ENCODE measurements around the gene MUCL3.

MUCL3 gene

DNA sequence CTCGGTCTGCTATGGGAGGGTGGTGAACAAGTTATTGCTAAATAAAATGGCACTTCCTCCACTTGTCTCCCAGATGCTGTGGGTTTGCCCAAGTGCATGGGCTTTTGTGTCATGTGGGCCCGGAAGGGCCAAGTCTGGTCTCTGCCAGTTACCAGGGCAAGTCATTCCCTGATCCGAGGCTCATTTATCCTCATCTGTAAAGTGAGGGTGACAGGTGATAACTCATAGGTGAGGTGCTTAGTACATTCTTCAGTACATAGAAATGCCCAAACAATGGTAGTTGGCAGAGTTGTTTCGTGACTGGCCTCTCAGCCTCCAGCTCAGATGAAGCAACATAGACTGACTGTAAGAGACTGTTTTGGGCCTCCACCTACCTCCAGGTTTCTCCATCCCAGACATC is 2.0 kb upstream of the MUCL3 start:
- TF ChIP-seq, protein P1, sequence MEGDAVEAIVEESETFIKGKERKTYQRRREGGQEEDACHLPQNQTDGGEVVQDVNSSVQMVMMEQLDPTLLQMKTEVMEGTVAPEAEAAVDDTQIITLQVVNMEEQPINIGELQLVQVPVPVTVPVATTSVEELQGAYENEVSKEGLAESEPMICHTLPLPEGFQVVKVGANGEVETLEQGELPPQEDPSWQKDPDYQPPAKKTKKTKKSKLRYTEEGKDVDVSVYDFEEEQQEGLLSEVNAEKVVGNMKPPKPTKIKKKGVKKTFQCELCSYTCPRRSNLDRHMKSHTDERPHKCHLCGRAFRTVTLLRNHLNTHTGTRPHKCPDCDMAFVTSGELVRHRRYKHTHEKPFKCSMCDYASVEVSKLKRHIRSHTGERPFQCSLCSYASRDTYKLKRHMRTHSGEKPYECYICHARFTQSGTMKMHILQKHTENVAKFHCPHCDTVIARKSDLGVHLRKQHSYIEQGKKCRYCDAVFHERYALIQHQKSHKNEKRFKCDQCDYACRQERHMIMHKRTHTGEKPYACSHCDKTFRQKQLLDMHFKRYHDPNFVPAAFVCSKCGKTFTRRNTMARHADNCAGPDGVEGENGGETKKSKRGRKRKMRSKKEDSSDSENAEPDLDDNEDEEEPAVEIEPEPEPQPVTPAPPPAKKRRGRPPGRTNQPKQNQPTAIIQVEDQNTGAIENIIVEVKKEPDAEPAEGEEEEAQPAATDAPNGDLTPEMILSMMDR (conservative IDR thresholded peaks at IDR 0.05), result no peak
- TF ChIP-seq ZFX (IDR thresholded peaks at IDR 0.05), result no peak

DNA sequence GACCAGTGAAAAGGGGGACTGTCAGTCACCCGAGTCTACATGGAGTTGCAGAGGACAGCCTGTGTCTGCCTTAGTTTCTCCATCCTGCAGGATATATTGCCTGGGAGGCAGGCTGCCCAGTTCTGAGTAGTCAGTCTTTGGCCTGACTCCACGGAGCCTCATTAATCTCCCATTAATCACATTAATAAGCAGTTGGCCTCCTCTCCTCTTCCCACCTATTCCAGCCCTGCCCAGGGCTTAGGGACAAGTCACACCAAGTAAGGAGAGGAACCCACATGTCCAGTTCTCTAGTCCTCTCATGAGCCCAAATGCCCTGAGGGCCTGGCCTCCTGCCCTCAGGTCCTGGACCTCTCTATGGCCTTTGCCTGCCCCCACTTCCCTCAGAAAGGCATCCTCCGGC is 1.3 kb upstream of the MUCL3 start:
- no peak overlapping the region for H3K27ac ChIP-seq
- no peak for TF ChIP-seq ZFX (IDR thresholded peaks at IDR 0.05)
- TF ChIP-seq, protein P1 (conservative IDR thresholded peaks at IDR 0.05), result no peak

More for the DNA sequence above, 2.0 kb upstream of the MUCL3 start:
- H3K27ac ChIP-seq, result no peak overlapping the region

DNA sequence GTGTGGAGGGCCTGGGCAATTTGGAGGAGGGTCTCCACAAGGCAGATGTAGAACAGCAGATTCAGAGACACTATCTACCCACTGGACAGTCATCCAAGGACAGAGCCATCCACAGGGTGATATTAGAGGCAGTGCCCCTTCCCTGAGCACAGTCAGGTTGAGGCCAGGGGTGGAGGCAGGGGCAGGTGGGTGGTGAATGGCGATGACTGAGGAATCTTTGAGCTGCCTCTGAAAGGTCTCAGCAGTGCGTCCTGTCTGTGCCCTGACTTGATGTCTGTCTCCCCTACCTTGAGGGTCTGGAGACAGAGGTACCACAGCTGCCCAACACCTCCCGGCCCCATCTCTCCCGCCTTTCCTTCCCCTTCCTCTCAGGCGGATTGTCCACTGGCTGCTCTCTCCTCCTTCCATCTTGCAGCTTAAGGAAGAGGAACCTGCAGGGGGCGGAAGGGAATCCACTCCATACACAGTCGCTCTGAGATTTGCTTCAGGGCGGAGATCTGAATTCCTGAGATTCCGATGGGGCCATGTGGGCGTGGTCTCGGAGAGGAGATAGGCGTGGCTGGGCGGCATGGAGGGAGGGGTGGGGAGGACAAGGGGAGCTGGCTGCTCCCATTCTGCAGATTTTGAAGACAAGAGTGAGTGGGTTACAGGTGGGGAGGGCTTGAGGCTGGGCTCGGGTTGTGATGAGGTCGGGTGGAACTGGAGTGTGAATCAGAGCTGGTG is 1.7 kb downstream of the MUCL3 start:
- no peak for TF ChIP-seq ZFX (IDR thresholded peaks at IDR 0.05)
- TF ChIP-seq, protein P1 (conservative IDR thresholded peaks at IDR 0.05), result peak; percentile 68

DNA sequence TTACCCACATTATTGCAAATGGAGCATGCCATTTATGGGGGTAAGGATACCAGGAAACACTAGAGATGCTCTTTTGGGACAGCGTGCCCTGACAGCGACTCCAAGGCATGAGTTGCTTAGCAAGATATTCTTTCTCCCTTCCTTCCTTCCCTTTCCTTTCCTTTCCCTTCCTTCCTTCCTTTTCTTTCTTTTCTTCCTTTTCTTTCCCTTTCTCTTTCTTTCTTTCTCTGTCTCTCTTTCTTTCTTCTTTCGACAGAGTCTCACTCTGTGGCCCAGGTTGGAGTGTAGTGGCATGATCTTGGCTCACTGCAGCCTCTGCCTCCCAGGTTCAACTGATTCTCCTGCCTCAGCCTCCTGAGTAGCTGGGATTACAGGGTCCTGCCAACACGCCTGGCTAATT is 3.3 kb downstream of the MUCL3 start:
- no peak for TF ChIP-seq ZFX (IDR thresholded peaks at IDR 0.05)
- TF ChIP-seq, protein P1 (conservative IDR thresholded peaks at IDR 0.05), result no peak

More for the DNA sequence above, 1.7 kb downstream of the MUCL3 start:
- no peak overlapping the region for H3K27ac ChIP-seq

DNA sequence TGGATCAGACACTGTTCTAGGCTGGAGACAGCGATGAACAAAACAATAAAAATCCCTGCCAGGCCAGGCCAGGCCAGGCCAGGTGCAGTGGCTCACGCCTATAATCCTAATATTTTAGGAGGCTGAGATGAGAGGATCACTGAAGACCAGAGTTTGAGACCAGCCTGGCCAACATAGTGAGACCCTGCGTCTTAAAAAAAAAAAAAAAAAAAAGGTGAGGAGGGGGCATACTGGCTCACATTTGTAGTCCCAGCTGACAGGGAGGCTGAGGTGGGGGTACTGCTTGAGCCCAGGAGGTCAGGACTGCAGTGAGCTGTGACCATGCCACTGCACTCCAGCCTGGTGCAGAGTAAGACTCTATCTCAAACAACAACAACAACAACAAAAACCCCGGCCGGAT is 4.5 kb downstream of the MUCL3 start:
- TF ChIP-seq ZFX (IDR thresholded peaks at IDR 0.05), result no peak
- TF ChIP-seq, protein P1 (conservative IDR thresholded peaks at IDR 0.05), result no peak
- no peak overlapping the region for H3K27ac ChIP-seq

More for the DNA sequence above, 3.3 kb downstream of the MUCL3 start:
- no peak overlapping the region for H3K27ac ChIP-seq

DNA sequence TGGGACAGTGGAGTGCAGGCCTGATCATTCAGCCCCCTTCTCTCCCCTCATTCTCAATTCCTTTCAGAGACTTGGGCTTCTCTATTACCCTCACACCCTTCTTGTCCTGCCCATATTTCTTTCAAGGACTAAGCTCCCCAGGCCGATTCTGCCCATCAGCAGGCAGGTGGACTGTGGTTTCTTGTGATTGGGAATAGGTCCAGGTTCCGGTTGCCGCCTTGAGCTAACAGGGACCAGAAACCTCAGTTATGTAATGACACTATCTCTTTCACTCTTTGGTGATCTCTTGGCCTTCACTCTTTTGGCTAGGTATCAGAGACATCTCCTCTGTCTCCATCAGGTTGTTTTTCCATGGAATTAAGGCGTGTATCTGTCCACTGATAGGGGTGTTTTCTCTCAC is 6.5 kb downstream of the MUCL3 start:
- no peak for TF ChIP-seq ZFX (IDR thresholded peaks at IDR 0.05)
- TF ChIP-seq, protein P1 (conservative IDR thresholded peaks at IDR 0.05), result no peak
- no peak overlapping the region for H3K27ac ChIP-seq

DNA sequence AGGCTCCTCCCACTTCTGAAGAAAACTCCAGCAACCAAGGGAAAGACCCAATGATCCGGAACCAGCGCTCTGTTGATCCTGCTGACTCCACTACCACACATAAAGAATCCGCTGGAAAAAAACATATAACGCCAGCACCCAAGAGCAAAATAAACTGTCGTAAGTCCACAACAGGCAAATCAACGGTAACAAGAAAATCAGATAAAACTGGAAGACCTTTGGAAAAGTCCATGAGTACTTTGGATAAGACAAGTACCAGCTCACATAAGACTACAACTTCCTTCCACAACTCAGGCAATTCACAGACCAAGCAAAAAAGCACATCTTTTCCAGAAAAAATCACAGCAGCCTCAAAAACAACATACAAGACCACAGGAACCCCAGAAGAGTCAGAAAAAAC is 8.0 kb downstream of the MUCL3 start:
- no peak for TF ChIP-seq ZFX (IDR thresholded peaks at IDR 0.05)
- TF ChIP-seq, protein P1 (conservative IDR thresholded peaks at IDR 0.05), result no peak
- no peak overlapping the region for H3K27ac ChIP-seq

Data from C4-2B (cell line).